ENCODE measurements around the gene FBXO15.
A peak's percentile ranks its signal among the peaks of the same experiment; 100 is the strongest.

Gene FBXO15
- 0.39 to 2.1 (median 2.0) reads per million in 3 experiments for total RNA-seq

GRCh38 chr18:74147779-74148542 is at the start of gene FBXO15, which contains the start of gene TIMM21:
Gene FBXO15 (minus strand): TSS chr18:74147834. CDS start chr18:74147785, 49 bp downstream.
Gene TIMM21 (plus strand): TSS chr18:74148523. CDS start chr18:74148809, 286 bp downstream.
- peak; percentile 96 for DNase-seq

GRCh38 chr18:74196220-74197119 is 48.8 kb upstream of the FBXO15 start:
- DNase-seq: peak; percentile 65

DNA sequence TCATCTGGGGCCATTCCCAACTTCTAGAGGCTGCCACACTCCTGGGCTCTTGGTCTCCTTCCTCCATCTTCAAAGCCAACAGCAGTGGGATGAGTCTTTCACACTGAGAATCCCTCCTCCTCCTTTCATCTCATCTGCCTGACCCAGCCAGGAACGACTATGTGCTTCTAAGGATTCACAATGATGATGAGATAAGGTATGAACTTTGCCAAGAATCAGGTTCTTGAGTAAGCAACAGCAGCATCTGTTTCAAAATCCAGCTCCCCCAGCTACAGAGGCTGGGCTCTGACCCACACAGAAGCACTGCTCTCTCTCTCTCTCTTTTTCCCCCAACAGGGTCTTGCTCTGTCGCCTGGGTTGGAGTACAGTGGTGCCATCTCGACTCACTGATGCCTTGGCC is 47.1 kb upstream of the FBXO15 start:
- no peak for DNase-seq

DNA sequence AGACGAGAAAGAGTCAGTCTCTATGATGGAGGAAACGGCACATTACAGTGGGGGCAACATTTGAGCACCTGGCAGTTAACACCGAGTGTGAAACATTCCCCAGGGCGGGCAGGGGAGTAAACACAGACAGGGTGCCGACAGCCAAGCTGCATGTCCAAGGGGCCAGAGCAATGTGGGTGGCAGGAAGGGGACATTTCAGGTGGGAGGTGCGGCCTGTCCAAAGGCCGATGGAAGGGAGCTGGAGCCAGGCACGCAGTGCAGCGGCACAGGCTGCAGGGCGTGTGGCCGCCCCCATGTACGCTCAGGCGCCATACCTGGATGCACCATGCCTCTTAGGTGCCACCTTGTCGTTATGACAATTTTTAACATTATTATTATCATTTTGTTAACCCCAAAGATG is 43.9 kb upstream of the FBXO15 start:
- no peak for DNase-seq

DNA sequence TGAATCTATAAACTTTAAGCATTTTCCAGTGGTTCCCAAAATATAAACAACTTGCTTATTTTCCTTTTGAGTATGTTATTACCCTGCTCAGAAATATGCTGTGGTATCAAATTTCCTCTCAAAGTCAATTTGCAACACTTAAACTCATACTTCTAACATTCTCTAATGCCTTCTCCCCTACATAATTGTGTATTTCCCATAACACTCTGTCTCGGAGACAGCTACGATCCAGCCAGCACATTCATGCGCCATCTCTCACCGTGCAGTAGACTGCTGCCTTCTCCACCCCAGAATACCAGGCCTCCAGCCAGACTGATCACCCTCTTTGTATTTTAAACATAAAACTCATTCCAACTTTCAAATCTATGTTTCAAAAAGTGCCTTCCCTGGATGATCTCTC is 42.5 kb upstream of the FBXO15 start:
- DNase-seq: no peak

DNA sequence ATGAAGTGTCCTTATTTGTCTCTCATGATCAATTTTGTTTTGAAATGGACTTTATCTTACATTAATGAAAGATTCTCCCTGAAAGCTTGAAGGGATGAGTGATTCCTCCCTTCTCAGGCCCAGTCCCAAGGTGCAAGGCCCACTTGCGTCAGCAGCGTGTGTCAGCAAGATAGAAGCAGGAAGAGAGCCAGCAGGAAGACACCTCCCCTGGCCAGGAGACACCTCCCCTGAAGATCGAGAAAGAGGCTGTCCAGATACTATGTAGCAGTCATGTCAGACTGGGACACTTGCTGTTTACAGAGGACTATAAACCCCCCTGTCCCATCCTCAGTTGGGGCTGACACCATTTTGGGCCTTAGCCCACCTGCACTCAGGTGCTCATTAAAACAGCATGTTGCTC is 39.0 kb upstream of the FBXO15 start:
- DNase-seq: no peak

DNA sequence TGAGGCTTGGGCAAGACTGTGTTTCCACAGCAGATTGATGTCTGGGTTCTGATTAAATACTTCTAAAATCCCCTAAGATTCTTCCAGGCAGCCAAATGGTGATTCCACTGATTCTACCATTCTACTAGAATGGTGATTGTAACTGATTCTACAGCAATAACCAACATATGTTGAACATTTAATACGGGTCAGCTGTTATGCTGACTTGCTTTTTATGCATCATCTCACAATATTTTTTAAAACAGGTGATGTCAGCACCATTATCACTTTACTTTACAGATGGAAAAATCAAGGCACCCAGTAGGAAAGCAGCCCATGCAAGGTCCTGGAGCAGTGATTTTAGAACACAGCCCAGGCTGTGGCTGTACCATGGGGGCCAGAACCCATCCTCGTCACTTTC is 38.2 kb upstream of the FBXO15 start:
- DNase-seq: no peak

GRCh38 chr18:74184875-74185274 is 37.2 kb upstream of the FBXO15 start:
- DNase-seq: no peak

DNA sequence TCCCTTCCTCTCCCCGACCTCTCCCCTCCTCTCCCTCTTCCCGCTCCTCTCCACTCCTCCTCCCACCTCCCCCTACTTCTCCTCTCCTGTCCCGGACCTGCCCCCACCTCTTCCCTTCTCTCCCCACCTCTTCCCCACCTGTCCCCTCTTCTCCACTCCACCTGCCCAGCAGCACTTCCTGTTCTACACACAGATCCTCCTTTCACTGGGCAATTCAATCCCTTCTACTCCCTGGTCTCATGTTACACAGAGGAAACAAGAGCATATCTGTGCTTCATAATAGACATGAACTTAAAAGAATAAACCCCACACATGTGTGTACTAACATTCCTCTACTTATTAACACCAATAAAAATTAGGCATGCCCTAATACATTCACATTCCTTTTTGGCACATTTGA is 35.5 kb upstream of the FBXO15 start:
- no peak for DNase-seq

GRCh38 chr18:74182335-74182734 is 34.7 kb upstream of the FBXO15 start:
- no peak for DNase-seq

DNA sequence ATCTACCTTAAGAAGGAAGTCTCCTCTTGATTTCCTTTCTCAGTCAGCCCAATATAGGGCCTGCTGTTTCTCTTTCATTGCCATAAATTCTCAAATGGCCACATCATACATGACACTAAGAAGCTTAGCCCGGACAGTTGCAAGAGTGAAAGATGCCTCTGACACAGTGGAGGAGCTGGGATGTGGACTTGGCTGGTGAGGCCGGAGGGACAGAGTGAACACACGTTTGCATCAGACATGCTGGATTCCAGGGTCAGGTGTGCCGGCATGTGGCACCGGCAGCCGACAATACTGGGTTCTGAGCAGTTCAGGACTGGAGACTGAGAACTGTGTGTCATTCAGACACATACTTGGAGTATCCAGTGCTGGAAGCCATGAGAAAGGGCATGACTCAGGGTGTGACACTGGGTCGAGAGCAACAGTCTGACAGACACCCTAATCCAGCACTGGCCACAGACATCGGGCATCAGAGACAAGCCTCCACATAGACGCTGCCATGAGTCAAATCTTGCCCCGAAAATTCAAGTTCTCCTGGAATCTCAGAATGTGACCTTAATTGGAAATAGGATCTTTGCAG is 32.1 kb upstream of the FBXO15 start:
- DNase-seq: no peak

DNA sequence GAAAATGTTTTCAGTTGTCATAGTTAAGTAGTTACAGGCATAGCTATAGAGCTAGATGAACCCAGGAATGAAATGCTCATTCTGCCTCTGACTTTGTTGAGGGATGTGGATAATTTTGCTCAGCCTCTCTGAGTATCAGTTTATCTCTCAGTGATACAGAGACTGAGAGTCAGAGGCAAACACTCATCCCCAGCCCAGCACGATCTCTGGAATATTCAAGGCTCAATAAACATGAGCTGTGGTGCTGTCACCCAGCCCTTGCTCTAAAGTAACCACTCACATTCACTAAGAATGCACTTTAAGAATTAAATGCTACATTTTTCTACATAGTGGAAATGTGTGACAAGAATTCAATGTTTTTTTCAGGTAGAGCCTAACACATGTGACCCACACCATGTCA is 31.2 kb upstream of the FBXO15 start:
- no peak for DNase-seq

- no peak for DNase-seq
These were observed 28.0 kb upstream of the FBXO15 start for GRCh38 chr18:74175658-74176057.

GRCh38 chr18:74173434-74173750 is 25.8 kb upstream of the FBXO15 start:
- DNase-seq: no peak

GRCh38 chr18:74172697-74173433 is 25.2 kb upstream of the FBXO15 start:
- DNase-seq: no peak

DNA sequence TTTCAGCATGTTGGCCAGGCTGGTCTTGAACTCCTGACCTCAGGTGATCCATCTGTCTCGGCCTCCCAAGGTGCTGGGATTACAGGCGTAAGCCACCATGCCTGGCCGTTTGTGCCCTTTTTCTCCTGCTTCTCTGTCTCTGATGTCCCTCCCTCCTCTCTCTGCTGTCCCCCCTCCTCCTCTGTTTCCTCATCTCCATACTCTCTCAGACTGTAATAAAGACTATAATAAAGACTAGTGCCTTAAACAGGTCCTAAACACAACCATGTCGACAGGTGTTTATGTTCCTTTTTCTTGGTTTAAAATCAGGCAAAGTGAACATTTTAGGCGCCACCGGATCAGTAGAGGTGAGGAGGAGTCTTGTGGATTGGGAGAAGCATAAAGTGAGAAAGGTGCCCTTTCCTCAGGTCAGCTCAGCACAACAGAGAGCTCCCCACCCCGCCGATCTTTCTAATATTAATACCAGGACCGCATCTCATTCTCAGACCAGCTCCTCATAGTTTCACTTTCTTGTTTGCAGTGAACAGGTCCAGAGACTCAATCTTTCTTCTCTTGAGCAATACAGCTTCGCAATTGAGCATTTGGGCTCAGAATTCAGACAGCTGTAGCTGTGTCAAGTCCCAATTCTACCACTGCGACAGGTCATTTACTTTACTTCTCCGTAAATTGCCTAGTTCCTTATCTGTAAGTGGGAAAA is 24.4 kb upstream of the FBXO15 start:
- no peak for DNase-seq

- DNase-seq: no peak
These were observed 18.8 kb upstream of the FBXO15 start for GRCh38 chr18:74166386-74166785.

DNA sequence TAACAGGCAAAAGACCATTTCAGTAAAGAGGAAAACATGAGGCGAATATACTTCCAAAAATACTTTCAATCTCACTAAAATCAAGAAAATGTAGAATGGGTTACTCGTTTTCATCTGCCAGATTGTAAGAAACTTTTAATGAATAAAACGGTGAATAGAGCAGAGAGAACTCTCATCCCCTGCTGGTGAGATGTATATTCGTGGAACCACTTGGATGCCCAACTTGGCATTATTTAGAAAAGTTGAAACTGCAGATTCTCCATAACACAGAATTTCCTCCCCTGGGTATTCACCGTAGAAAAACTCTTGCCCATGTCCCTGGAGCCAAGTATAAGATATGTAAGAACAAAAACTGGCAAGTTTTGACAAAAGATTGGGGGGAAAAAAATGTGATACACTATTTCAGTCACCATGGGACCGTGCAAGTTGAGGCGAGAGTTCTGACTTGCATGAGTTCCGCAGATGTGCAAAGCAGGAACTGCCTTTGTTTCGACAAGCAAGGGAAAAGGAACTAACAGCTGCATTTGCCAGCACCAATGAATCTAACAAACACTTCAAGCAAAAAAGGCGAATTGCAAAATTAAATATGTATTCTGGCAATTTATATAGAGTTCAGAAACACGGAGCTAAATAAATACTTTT is 15.5 kb upstream of the FBXO15 start:
- no peak for DNase-seq

- DNase-seq: no peak
These were observed 7.6 kb upstream of the FBXO15 start for GRCh38 chr18:74155276-74155675.

DNA sequence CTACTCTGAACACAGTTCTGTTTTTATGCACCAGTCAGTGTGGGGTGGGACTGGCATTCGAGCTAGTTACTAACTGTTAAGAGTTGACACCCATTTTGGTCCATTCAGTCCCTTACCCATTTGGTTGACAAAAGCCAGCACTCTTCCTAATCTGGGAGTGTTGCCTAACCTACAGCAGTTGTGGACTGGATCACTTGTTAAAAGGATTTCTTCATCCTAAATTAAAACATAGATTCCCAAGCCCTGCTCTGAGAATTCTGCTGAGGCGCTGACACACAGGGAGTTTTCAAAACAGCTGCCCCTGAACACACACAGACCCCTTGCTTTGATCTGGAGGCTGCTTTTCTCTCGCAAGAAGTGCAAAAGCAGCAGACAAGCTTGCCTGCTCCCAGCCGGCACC is 7.1 kb upstream of the FBXO15 start:
- DNase-seq: no peak

GRCh38 chr18:74153793-74154192 is 6.2 kb upstream of the FBXO15 start:
- DNase-seq: no peak

GRCh38 chr18:74153377-74153776 is 5.7 kb upstream of the FBXO15 start:
- no peak for DNase-seq
